A549 (cell line): ENCODE results near the gene GK2. TPM values are rescaled to one million over a fixed set of nuclear protein-coding genes. Genes with fewer than 3 reads are reported as not detected.

Source experiments
- ATAC-seq, 2 experiments: fragments of 200-7000 bp in 1 of 2; fragments of >200 bp in 1 of 2; cut with Nextera tagmentation in 1 of 2; cut with Tn5 transposase in 1 of 2; 3 replicates each; pipeline versions ENCODE4 v1.8.0 to v1.9.1; 2018 to 2020; ENCODE audit warnings: mild to moderate bottlenecking in 1 of 2, moderate library complexity in 1 of 2
- CTCF ChIA-PET: fragments of 300-600 bp; sonication (Branson Sonifier 250); formaldehyde crosslinking; extraction: SDS; loops from one replicate; lab custom pipeline; 2021; ENCODE audit warnings: antibody characterized with exemption, inconsistent platforms; lab: Yijun Ruan, JAX
- POLR2A ChIA-PET: fragments of 350-600 bp; formaldehyde crosslinking; extraction: SDS; loops from one replicate; lab custom pipeline; 2021; ENCODE audit warnings: antibody characterized with exemption, inconsistent platforms; lab: Yijun Ruan, JAX
- DNase-seq, 2 experiments: peaks; one replicate each; pipeline versions ENCODE4 v3.0.0 to v3.0.0-alpha.2; 2011 to 2016; ENCODE audit warnings: low read depth in 1 of 2, low spot score in 1 of 2
- FAIRE-seq: peaks from 2 replicates; lab custom pipeline; 2011; peaks lifted over from hg19 to GRCh38; lab: Jason Lieb, UNC
- H3K27ac ChIP-seq, 2 experiments: fragments of >200 bp; sonication (Bioruptor Twin); formaldehyde crosslinking; 3 replicates each; pipeline ENCODE4 v1.5.1; 2016 to 2017
- H3K4me1 ChIP-seq: fragments of >200 bp; sonication (Bioruptor Twin); formaldehyde crosslinking; 3 replicates; pipeline ENCODE4 v1.6.1; 2016
- H3K4me2 ChIP-seq: fragments of >200 bp; sonication (Bioruptor Twin); formaldehyde crosslinking; 3 replicates; pipeline ENCODE4 v1.6.1; 2016
- H3K4me3 ChIP-seq: fragments of >200 bp; sonication (Bioruptor Twin); formaldehyde crosslinking; 3 replicates; pipeline ENCODE4 v1.5.1; 2016
- H3K9me3 ChIP-seq: fragments of >200 bp; sonication (Bioruptor Twin); formaldehyde crosslinking; 3 replicates; pipeline ENCODE4 v1.6.1; 2016
- CBX2 ChIP-seq: fragments of 200-600 bp; sonication (generic); IDR thresholded peaks from 2 replicates; pipeline ENCODE4 v1.6.1; 2016; ENCODE audit warnings: low read depth, mild to moderate bottlenecking, borderline replicate concordance
- CEBPB ChIP-seq, 2 experiments: fragments of >200 bp in 1 of 2; sonication (Bioruptor Twin) in 1 of 2; formaldehyde crosslinking in 1 of 2; IDR thresholded peaks; 2 replicates each; pipeline ENCODE4 v1.6.1; 2012 to 2016
- CHD2 ChIP-seq: fragments of 150-350 bp; IDR thresholded peaks from 2 replicates; pipeline ENCODE4 v1.6.1; 2014; ENCODE audit warnings: low read length; ENCODE audit not compliant: partially characterized antibody
- EP300 ChIP-seq, 2 experiments: fragments of >200 bp; sonication (Bioruptor Twin); formaldehyde crosslinking; IDR thresholded peaks; 2 replicates in 1 of 2; 3 replicates in 1 of 2; pipeline ENCODE4 v1.6.1; 2016 to 2017
- GATA3 ChIP-seq: IDR thresholded peaks from 2 replicates; pipeline ENCODE4 v1.6.1; 2012; ENCODE audit warnings: borderline replicate concordance
- HDAC2 ChIP-seq: fragments of 200-600 bp; sonication (generic); IDR thresholded peaks from 2 replicates; pipeline ENCODE4 v1.6.1; 2016
- KDM1A ChIP-seq: fragments of 200-600 bp; sonication (generic); IDR thresholded peaks from 2 replicates; pipeline ENCODE4 v1.6.1; 2016; ENCODE audit warnings: low read depth, mild to moderate bottlenecking
- MYC ChIP-seq: IDR thresholded peaks from 2 replicates; pipeline ENCODE4 v1.6.1; 2012; ENCODE audit warnings: mild to moderate bottlenecking, inconsistent platforms, low read length, improper control_type of control experiment, borderline replicate concordance
- NR3C1 ChIP-seq: fragments of >200 bp; sonication (Bioruptor Twin); formaldehyde crosslinking; IDR thresholded peaks from 3 replicates; pipeline ENCODE4 v1.6.1; 2017
- POLR2A ChIP-seq: IDR thresholded peaks from 2 replicates; pipeline ENCODE4 v1.6.1; 2012; ENCODE audit warnings: mild to moderate bottlenecking, low read length
- RAD21 ChIP-seq, 2 experiments: fragments of >200 bp in 1 of 2; sonication (Bioruptor Twin) in 1 of 2; formaldehyde crosslinking in 1 of 2; IDR thresholded peaks in 1 of 2; conservative IDR thresholded peaks in 1 of 2; 2 replicates in 1 of 2; 3 replicates in 1 of 2; pipeline ENCODE4 v1.6.1; 2012 to 2018; ENCODE audit warnings: inconsistent platforms in 1 of 2
- RARB ChIP-seq: fragments of 250-450 bp; sonication (Bioruptor Pico); IDR thresholded peaks from 2 replicates; pipeline ENCODE4 v1.8.0; 2021; ENCODE audit warnings: mild to moderate bottlenecking, moderate library complexity
- RCOR1 ChIP-seq: fragments of 150-350 bp; IDR thresholded peaks from 2 replicates; pipeline ENCODE4 v1.6.1; 2014; ENCODE audit warnings: antibody characterized with exemption, low read length, low read depth
- RNF2 ChIP-seq: fragments of 200-600 bp; sonication (generic); IDR thresholded peaks from 2 replicates; pipeline ENCODE4 v1.6.1; 2016; ENCODE audit warnings: low read depth, mild to moderate bottlenecking, antibody characterized with exemption, moderate library complexity, borderline replicate concordance
- SMC3 ChIP-seq: fragments of >200 bp; sonication (Bioruptor Twin); formaldehyde crosslinking; IDR thresholded peaks from 3 replicates; pipeline ENCODE4 v1.6.1; 2018; ENCODE audit warnings: inconsistent platforms
- TFCP2L1 ChIP-seq: fragments of 250-450 bp; sonication (Bioruptor Pico); IDR thresholded peaks from 2 replicates; pipeline ENCODE4 v1.5.0; 2021; ENCODE audit warnings: mild to moderate bottlenecking
- TP53 ChIP-seq: fragments of 250-450 bp; sonication (Bioruptor Pico); IDR thresholded peaks from 2 replicates; pipeline ENCODE4 v1.5.0; 2021; ENCODE audit warnings: mild to moderate bottlenecking, moderate library complexity
- ZFP36 ChIP-seq: fragments of 450-650 bp; IDR thresholded peaks from 2 replicates; pipeline ENCODE4 v1.6.1; 2014; ENCODE audit warnings: borderline replicate concordance; ENCODE audit not compliant: partially characterized antibody
- ZNF302 ChIP-seq: fragments of 250-450 bp; sonication (Bioruptor Pico); IDR thresholded peaks from 2 replicates; pipeline ENCODE4 v1.9.0; 2021; ENCODE audit warnings: inconsistent platforms, mild to moderate bottlenecking, moderate library complexity
- WGBS: methylation state at CpG from one replicate; pipeline ENCODE4 v1.1.6; 2017; ENCODE audit errors: missing lambda C conversion rate; 5-methylcytosine and 5-hydroxymethylcytosine counted together
- polyA plus RNA-seq, 4 experiments: library from polyadenylated mRNA; depleted of rRNA in 3 of 4; stranded (reverse); fragments of >200 nt; fragmentation: RNase III in 1 of 4; extraction: RNeasy Plus Mini Kit Qiagen cat#74134 plus additional on column Dnase treatment in 1 of 4; gene quantifications; 2 replicates in 3 of 4; 3 replicates in 1 of 4; pipeline ENCODE4 v1.2.3, GENCODE V29; 2011 to 2017
- TF ChIP-seq, protein P1 (sequence below): fragments of 150-350 bp; IDR thresholded peaks from 2 replicates; pipeline ENCODE4 v1.6.1; 2014; ENCODE audit warnings: low read depth, mild to moderate bottlenecking, low read length
- TF ChIP-seq, protein P2 (sequence below): fragments of >200 bp; sonication (Bioruptor Twin); formaldehyde crosslinking; IDR thresholded peaks from 3 replicates; pipeline ENCODE4 v1.6.1; 2016
- TF ChIP-seq, protein P3 (sequence below): fragments of >200 bp; sonication (Bioruptor Twin); formaldehyde crosslinking; IDR thresholded peaks from 3 replicates; pipeline ENCODE4 v1.5.1; 2016
- TF ChIP-seq, protein P4 (sequence below): IDR thresholded peaks from 2 replicates; pipeline ENCODE4 v1.6.1; 2012
- TF ChIP-seq, protein P5 (sequence below): fragments of 250-450 bp; sonication (Bioruptor Pico); IDR thresholded peaks from 2 replicates; pipeline ENCODE4 v1.5.0; 2021; ENCODE audit warnings: mild to moderate bottlenecking, moderate library complexity, borderline replicate concordance

GK2 gene
- polyA plus RNA-seq, 2 of the 4 experiments (the other 2 are of a cell fraction), result not detected

DNA sequence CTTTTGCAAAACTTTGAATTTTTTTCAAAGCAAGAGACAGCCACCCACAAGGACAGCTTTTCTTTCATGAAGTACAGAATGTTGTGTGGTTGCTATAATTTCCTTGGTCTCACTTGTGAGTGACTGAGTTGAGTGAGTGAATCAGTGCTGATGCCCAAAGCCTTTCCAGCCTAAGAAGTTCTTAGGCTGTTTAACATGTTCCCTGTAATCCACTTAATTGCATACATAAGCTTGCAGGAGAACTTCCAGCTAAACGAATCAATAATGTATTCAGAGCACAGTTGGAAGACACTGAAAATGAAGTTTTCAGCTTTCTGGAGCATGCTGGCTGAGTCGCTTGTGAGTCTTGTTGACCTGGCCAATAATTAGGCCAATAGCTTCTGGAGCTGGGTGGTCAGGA is 42.0 kb upstream of the GK2 start:
- 5% methylated on average over 2 of the region's 2 CpGs for WGBS
- no peak for DNase-seq
- H3K27ac ChIP-seq, result no peak overlapping the region
- no peak overlapping the region for H3K4me3 ChIP-seq
- TF ChIP-seq RNF2, result no peak
- no peak for TF ChIP-seq KDM1A
- TF ChIP-seq, protein P1, sequence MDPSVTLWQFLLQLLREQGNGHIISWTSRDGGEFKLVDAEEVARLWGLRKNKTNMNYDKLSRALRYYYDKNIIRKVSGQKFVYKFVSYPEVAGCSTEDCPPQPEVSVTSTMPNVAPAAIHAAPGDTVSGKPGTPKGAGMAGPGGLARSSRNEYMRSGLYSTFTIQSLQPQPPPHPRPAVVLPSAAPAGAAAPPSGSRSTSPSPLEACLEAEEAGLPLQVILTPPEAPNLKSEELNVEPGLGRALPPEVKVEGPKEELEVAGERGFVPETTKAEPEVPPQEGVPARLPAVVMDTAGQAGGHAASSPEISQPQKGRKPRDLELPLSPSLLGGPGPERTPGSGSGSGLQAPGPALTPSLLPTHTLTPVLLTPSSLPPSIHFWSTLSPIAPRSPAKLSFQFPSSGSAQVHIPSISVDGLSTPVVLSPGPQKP, result no peak
- TF ChIP-seq, protein P2, sequence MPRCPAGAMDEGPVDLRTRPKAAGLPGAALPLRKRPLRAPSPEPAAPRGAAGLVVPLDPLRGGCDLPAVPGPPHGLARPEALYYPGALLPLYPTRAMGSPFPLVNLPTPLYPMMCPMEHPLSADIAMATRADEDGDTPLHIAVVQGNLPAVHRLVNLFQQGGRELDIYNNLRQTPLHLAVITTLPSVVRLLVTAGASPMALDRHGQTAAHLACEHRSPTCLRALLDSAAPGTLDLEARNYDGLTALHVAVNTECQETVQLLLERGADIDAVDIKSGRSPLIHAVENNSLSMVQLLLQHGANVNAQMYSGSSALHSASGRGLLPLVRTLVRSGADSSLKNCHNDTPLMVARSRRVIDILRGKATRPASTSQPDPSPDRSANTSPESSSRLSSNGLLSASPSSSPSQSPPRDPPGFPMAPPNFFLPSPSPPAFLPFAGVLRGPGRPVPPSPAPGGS, result no peak
- TF ChIP-seq ZFP36, result no peak
- TF ChIP-seq, all 56 proteins: peak for 0
- ChIA-PET POLR2A (no interaction called here), CTCF (no interaction called here)
- FAIRE-seq (no peak), ATAC-seq (no peak)
- no peaks in the 10 kb centered on the region for H3K4me1 ChIP-seq
- H3K9me3 ChIP-seq, result no peaks in the 10 kb centered on the region
- H3K4me2 ChIP-seq, result no peak overlapping the region

DNA sequence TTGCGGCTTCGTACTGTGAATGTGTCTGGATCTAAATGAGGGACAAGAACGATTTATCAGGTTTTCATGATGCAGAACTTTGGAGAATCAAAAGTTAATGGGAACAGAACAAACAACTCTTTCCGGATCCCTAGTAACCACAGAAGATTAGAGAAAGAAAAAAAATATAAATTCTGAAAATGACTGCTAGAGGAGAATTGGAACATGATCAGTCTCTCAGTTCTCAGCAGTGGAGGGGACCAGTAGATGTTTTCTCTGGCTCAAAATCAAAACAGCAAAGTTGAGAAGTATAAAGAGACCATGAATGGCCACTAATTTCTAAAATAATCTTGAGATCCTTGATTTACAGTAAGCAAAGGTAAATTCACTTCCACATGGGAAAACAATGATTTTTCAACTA is 38.1 kb upstream of the GK2 start:
- no peak overlapping the region for H3K27ac ChIP-seq
- FAIRE-seq, result no peak
- TF ChIP-seq HDAC2, result no peak
- TF ChIP-seq ZNF302 (CRISPR knock-in tag), result no peak
- TF ChIP-seq EP300 (IDR thresholded peaks at IDR 0.05), result no peak
- no peak for TF ChIP-seq CHD2
- TF ChIP-seq NR3C1, result no peak
- no peak for TF ChIP-seq POLR2A
- no peak for TF ChIP-seq GATA3
- TF ChIP-seq RARB, result no peak
- TF ChIP-seq, protein P3, sequence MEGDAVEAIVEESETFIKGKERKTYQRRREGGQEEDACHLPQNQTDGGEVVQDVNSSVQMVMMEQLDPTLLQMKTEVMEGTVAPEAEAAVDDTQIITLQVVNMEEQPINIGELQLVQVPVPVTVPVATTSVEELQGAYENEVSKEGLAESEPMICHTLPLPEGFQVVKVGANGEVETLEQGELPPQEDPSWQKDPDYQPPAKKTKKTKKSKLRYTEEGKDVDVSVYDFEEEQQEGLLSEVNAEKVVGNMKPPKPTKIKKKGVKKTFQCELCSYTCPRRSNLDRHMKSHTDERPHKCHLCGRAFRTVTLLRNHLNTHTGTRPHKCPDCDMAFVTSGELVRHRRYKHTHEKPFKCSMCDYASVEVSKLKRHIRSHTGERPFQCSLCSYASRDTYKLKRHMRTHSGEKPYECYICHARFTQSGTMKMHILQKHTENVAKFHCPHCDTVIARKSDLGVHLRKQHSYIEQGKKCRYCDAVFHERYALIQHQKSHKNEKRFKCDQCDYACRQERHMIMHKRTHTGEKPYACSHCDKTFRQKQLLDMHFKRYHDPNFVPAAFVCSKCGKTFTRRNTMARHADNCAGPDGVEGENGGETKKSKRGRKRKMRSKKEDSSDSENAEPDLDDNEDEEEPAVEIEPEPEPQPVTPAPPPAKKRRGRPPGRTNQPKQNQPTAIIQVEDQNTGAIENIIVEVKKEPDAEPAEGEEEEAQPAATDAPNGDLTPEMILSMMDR, result no peak
- no peak for TF ChIP-seq CBX2
- no peak for TF ChIP-seq TFCP2L1 (CRISPR knock-in tag)
- no peak for TF ChIP-seq CEBPB (IDR thresholded peaks at IDR 0.05)
- ChIA-PET POLR2A (no interaction called here), CTCF (no interaction called here)
- 50% methylated on average over 4 of the region's 4 CpGs for WGBS
- ATAC-seq, result no peak
- H3K4me2 ChIP-seq, result no peak overlapping the region
- no peaks in the 10 kb centered on the region for H3K9me3 ChIP-seq
- no peaks in the 10 kb centered on the region for H3K4me1 ChIP-seq
- no peak overlapping the region for H3K4me3 ChIP-seq
- no peak for DNase-seq

DNA sequence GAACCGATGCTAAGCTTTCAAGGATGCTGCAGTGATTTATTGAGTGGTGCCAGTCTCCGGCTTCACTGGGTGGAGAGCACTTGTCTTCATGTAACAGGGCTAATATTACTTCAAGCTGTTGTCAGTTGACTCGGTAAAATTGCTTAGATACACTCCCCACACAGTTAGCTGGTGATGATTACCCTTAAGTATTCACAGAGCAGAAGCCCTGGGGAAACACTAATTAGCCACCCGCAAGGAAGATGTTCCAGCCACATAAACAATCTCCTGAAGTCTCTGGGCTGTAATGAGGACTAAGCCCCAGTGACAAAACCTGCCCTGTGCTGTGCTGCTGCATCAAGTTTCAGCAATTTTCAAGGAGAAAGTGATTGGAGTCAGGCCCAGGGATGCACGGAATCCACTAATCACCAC is 37.3 kb upstream of the GK2 start:
- H3K27ac ChIP-seq, result no peak overlapping the region
- WGBS, result 0% methylated on average over 5 of the region's 5 CpGs
- no peak overlapping the region for H3K4me3 ChIP-seq
- no peaks in the 10 kb centered on the region for H3K4me1 ChIP-seq
- no peak for FAIRE-seq
- TF ChIP-seq TP53 (CRISPR knock-in tag) (no peak), MYC (no peak), RCOR1 (no peak), ZFP36 (no peak), RAD21 (conservative IDR thresholded peaks at IDR 0.05 in 1 of 2, IDR thresholded peaks at IDR 0.05 in 1 of 2) (no peak), GATA3 (no peak), SMC3 (no peak)
- TF ChIP-seq, protein P4, sequence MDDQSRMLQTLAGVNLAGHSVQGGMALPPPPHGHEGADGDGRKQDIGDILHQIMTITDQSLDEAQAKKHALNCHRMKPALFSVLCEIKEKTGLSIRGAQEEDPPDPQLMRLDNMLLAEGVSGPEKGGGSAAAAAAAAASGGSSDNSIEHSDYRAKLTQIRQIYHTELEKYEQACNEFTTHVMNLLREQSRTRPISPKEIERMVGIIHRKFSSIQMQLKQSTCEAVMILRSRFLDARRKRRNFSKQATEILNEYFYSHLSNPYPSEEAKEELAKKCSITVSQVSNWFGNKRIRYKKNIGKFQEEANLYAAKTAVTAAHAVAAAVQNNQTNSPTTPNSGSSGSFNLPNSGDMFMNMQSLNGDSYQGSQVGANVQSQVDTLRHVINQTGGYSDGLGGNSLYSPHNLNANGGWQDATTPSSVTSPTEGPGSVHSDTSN, result no peak
- TF ChIP-seq, protein P3, result no peak
- TF ChIP-seq, protein P5, sequence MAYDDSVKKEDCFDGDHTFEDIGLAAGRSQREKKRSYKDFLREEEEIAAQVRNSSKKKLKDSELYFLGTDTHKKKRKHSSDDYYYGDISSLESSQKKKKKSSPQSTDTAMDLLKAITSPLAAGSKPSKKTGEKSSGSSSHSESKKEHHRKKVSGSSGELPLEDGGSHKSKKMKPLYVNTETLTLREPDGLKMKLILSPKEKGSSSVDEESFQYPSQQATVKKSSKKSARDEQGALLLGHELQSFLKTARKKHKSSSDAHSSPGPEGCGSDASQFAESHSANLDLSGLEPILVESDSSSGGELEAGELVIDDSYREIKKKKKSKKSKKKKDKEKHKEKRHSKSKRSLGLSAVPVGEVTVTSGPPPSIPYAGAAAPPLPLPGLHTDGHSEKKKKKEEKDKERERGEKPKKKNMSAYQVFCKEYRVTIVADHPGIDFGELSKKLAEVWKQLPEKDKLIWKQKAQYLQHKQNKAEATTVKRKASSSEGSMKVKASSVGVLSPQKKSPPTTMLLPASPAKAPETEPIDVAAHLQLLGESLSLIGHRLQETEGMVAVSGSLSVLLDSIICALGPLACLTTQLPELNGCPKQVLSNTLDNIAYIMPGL (CRISPR knock-in tag), result no peak
- ATAC-seq, result no peak
- ChIA-PET CTCF (no interaction called here), POLR2A (no interaction called here)
- no peak overlapping the region for H3K4me2 ChIP-seq
- DNase-seq, result no peak
- H3K9me3 ChIP-seq, result no peaks in the 10 kb centered on the region
